Activated CD8-positive, alpha-beta memory T cell treated with anti-CD3 and anti-CD28 coated beads, Interleukin-2, amount 50 U/mL, for 1 hour (primary cell): ENCODE results near the gene NBPF14.
A peak's percentile ranks its signal among the peaks of the same experiment; 100 is the strongest.
"Not testable (repeated sequence)": the region's sequence is repeated elsewhere in the genome, so short reads cannot be mapped to it uniquely, and the experiment has no call there.

Experiments
- DNase-seq: peaks from one replicate; pipeline ENCODE4 v3.0.0-alpha.2; 2020; ENCODE audit errors: extremely low read depth

NBPF14 gene

GRCh38 chr1:148595911-148596310 is at the start of gene NBPF14:
NBPF14 (minus strand) TSS chr1:148596011; CDS start chr1:148595717, 294 bp downstream.
- not testable (repeated sequence) for DNase-seq

- DNase-seq, result not testable (repeated sequence)
Observed at GRCh38 chr1:148625451-148625850, 29.6 kb upstream of the NBPF14 start.

- not testable (repeated sequence) for DNase-seq
Observed at GRCh38 chr1:148618216-148618615, 22.4 kb upstream of the NBPF14 start.

- DNase-seq, result not testable (repeated sequence)
Observed at GRCh38 chr1:148605266-148605665, 9.5 kb upstream of the NBPF14 start.

- DNase-seq, result not testable (repeated sequence)
Observed at GRCh38 chr1:148595360-148595759, 451 bp downstream of the NBPF14 start.

- DNase-seq, result not testable (repeated sequence)
Observed at GRCh38 chr1:148591098-148591497, 4.7 kb downstream of the NBPF14 start.

- not testable (repeated sequence) for DNase-seq
Observed at GRCh38 chr1:148532158-148532557, 63.7 kb downstream of the NBPF14 start.

- DNase-seq, result not testable (repeated sequence)
Observed at GRCh38 chr1:148529101-148529567, 66.7 kb downstream of the NBPF14 start.

- DNase-seq, result not testable (repeated sequence)
Observed at GRCh38 chr1:148528591-148528990, 67.2 kb downstream of the NBPF14 start.

GRCh38 chr1:148526587-148526986 is 69.2 kb downstream of the NBPF14 start:
- not testable (repeated sequence) for DNase-seq

GRCh38 chr1:148523205-148524144 is 72.3 kb downstream of the NBPF14 start:
- not testable (repeated sequence) for DNase-seq

GRCh38 chr1:148522561-148523204 is 73.1 kb downstream of the NBPF14 start:
- DNase-seq, result peak; percentile 88

- DNase-seq, result peak; percentile 65
Observed at GRCh38 chr1:148522072-148522471, 73.7 kb downstream of the NBPF14 start.

GRCh38 chr1:148514310-148514709 is 81.5 kb downstream of the NBPF14 start:
- DNase-seq, result not testable (repeated sequence)

GRCh38 chr1:148512571-148513184 is 83.1 kb downstream of the NBPF14 start:
- DNase-seq, result not testable (repeated sequence)

- DNase-seq, result not testable (repeated sequence)
Observed at GRCh38 chr1:148493933-148494332, 101.9 kb downstream of the NBPF14 start.

- DNase-seq, result not testable (repeated sequence)
Observed at GRCh38 chr1:148483029-148483428, 112.8 kb downstream of the NBPF14 start, which contains the start of gene PPIAL4G. PPIAL4G (minus strand) TSS chr1:148483302; CDS start chr1:148483252, 50 bp downstream.
